AG10803 (cell line): ENCODE measurements around the gene TAPBPL.
"Not testable (repeated sequence)": the region's sequence is repeated elsewhere in the genome, so short reads cannot be mapped to it uniquely, and the experiment has no call there.

ENCODE experiments used
- DNase-seq: peaks from one replicate; pipeline ENCODE4 v3.0.0; 2010; ENCODE audit warnings: low read depth
- H3K4me3 ChIP-seq: 2 replicates; pipeline ENCODE4 v1.5.1; 2011; ENCODE audit warnings: mild to moderate bottlenecking, low read length, control low read depth
- TF ChIP-seq, protein P1 (sequence below): conservative IDR thresholded peaks from 2 replicates; pipeline ENCODE4 v1.5.1; 2011; ENCODE audit warnings: mild to moderate bottlenecking, low read length, control low read depth, inconsistent platforms

TAPBPL gene

DNA sequence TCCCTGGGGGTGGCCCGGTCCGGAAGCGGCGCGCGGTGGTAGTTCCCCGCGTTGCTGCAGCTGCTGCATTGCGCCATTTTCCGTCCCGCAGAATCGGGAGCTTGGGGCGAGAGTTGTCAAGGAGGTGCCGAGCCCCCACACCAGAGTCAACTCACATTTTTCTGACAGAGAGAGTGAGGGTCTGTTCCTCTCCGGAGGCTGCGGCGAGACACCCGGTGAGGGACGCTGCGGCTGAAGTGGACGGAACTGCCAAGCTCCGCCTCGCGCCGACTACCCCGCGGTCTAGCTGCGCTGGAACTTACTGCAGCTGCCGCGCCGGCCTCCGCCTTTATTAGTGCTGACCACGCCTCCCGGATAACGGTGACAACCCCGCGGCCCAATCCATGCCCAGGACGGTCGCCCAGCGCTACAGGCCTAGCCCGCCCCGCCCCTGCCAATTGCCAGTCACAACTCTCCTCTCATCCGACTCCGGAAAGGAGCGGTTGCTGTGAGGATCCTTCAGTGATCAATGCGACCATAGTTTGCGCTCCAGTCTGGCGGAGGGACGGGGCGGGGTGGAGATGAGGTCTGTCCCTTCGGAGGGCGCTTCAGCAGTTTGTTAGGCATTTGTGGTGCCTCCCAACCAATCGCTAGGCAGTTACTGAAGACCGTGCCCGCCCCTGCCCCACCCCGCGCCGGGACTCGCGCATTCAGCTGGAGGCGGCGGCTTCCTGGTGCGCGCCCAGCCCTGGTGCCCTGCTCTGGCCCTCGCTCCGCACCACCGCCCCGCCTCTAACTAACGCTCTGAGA lies 18.7 kb downstream of the TAPBPL start, which contains the start of gene VAMP1:
Gene VAMP1, minus strand, starts transcription at position 303 of the 789 bp plus-strand sequence. Its CDS starts 146 bp downstream, at position 157.
- peak; percentile 97 for DNase-seq
- peak within 1 kb of the TSS; percentile 88 for H3K4me3 ChIP-seq

DNA sequence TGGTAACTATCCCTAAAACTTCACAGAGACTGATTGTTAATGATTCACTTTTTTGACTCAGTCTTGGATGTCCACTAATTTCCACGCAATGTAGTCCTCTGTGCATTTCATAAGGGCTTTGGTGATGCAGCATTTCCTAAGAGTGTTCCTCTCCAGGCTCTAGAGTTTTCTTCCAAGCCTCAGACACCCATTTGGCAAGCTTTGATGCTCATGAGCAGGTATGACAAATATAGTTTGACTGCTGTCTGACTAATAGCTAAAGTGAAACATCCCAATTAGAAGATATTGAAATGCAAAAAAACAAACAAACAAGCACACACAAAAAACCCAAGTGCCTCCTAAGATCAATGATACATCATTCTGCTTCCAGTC lies 20.1 kb downstream of the TAPBPL start:
- DNase-seq: peak; percentile 43
- no peak overlapping the region for H3K4me3 ChIP-seq
- TF ChIP-seq, protein P1, sequence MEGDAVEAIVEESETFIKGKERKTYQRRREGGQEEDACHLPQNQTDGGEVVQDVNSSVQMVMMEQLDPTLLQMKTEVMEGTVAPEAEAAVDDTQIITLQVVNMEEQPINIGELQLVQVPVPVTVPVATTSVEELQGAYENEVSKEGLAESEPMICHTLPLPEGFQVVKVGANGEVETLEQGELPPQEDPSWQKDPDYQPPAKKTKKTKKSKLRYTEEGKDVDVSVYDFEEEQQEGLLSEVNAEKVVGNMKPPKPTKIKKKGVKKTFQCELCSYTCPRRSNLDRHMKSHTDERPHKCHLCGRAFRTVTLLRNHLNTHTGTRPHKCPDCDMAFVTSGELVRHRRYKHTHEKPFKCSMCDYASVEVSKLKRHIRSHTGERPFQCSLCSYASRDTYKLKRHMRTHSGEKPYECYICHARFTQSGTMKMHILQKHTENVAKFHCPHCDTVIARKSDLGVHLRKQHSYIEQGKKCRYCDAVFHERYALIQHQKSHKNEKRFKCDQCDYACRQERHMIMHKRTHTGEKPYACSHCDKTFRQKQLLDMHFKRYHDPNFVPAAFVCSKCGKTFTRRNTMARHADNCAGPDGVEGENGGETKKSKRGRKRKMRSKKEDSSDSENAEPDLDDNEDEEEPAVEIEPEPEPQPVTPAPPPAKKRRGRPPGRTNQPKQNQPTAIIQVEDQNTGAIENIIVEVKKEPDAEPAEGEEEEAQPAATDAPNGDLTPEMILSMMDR: no peak

More for the DNA sequence above, 18.7 kb downstream of the TAPBPL start, which contains the start of gene VAMP1:
- TF ChIP-seq, protein P1: no peak

DNA sequence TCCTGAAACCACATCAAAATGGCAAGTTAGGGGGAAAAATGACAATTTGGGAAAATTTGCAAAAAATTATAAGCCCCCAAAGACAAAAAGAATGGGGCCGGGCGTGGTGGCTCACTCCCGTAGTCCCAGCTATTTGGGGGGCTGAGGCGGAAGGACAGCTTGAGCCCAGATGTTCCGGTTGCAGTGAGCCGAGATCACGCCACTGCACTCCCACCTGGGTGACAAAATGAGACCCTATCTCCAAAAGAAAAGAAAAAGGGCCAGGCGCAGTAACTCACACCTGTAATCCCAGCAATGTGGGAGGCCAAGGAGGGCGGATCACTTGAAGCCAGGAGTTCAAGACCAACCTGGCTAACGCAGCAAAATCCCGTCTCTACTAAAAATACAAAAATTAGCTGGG lies 20.6 kb downstream of the TAPBPL start:
- TF ChIP-seq, protein P1: no peak
- H3K4me3 ChIP-seq: no peak overlapping the region
- DNase-seq: no peak

DNA sequence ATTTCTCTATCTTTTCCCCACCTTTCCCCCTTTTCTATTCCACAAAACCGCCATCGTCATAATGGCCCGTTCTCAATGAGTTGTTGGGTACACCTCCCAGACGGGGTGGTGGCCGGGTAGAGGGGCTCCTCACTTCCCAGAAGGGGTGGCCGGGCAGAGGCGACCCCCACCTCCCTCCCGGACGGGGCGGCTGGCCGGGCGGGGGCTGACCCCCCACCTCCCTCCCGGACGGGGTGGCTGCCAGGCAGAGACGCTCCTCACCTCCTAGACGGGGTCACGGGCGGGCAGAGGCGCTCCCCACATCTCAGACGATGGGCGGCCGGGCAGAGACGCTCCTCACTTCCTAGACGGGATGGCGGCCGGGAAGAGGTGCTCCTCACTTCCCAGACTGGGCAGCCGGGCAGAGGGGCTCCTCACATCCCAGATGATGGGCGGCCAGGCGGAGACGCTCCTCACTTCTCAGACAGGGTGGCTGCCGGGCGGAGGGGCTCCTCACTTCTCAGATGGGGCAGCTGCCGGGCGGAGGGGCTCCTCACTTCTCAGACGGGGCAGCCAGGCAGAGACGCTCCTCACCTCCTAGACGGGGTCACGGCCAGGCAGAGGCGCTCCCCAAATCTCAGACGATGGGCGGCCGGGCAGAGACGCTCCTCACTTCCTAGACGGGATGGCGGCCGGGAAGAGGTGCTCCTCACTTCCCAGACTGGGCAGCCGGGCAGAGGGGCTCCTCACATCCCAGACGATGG lies 23.6 kb downstream of the TAPBPL start:
- H3K4me3 ChIP-seq, DNase-seq: not testable (repeated sequence)

DNA sequence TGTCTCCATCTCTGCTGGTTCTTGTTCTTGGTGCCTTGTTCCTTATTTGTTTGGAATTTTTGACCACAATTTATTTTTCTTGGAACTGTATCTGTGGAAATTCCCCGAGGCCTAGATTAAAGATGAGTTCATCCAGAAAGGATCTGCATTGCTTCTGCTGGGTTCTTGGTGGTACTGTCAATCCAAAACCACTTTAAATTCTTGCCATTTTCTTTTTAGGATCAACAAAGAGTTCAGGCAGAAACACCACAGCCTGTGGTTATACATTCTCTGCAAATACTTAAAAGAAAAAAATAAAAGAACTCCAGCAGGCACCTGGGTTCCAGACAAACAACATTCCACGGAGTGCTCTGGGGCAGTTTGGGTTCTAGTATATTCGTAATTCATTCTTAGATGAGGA lies 24.6 kb downstream of the TAPBPL start:
- H3K4me3 ChIP-seq: no peak overlapping the region
- TF ChIP-seq, protein P1: no peak
- DNase-seq: peak; percentile 85

DNA sequence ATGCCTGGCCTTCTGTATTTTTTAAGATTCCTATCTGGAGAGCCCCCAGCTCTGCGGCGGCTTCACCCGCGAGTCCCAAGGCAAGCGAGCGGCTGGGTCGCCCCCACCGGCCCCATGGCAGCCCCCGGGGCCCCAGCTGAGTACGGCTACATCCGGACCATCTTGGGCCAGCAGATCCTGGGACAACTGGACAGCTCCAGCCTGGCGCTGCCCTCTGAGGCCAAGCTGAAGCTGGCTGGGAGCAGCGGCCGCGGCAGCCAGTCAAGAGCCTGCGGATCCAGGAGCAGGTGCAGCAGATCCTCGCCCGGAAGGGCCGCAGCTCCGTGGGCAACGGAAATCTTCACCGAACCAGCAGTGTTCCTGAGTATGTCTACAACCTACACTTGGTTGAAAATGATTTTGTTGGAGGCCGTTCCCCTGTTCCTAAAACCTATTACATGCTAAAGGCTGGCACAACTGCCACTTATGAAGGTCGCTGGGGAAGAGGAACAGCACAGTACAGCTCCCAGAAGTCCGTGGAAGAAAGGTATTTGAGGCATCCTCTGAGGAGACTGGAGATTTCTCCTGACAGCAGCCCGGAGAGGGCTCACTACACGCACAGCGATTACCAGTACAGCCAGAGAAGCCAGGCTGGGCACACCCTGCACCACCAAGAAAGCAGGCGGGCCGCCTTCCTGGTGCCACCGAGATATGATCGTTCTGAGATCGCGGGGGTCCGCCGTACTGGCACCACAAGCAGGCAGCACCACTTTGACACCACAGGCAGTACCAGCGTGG lies 25.9 kb downstream of the TAPBPL start:
- not testable (repeated sequence) for DNase-seq, H3K4me3 ChIP-seq

DNA sequence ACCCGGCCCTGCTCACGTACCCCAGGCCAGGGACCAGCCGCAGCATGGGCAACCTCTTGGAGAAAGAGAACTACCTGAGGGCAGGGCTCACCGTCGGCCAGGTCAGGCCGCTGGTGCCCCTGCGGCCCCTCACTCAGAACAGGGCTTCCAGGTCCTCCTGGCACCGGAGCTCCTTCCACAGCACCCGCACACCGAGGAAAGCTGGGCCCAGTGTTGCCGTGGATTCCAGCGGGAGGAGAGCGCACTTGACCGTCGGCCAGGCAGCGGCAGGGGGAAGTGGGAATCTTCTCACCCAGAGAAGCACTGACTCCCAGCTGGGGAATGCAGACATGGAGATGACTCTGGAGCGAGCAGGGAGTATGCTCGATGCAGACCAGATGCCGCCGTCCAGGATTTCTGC lies 26.6 kb downstream of the TAPBPL start:
- peak; percentile 83 for DNase-seq
- no peak overlapping the region for H3K4me3 ChIP-seq
- TF ChIP-seq, protein P1: no peak
